Tongue (tissue), 2 donors: ENCODE measurements around the gene FKBP7. TPM values are rescaled to one million over a fixed set of nuclear protein-coding genes. Genes with fewer than 3 reads are reported as not detected.
"Not testable (repeated sequence)": the region's sequence is repeated elsewhere in the genome, so short reads cannot be mapped to it uniquely, and the experiment has no call there.

ENCODE experiments used
- DNase-seq: peaks from one replicate; pipeline ENCODE4 v3.0.0-alpha.2; 2015
- total RNA-seq: library from RNA; depleted of rRNA; stranded (reverse); fragments of >200 nt; gene quantifications from one replicate; pipeline ENCODE4 v1.2.3, GENCODE V29; 2014

Gene FKBP7, protein sequence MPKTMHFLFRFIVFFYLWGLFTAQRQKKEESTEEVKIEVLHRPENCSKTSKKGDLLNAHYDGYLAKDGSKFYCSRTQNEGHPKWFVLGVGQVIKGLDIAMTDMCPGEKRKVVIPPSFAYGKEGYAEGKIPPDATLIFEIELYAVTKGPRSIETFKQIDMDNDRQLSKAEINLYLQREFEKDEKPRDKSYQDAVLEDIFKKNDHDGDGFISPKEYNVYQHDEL
- 49.1 TPM for total RNA-seq

DNA sequence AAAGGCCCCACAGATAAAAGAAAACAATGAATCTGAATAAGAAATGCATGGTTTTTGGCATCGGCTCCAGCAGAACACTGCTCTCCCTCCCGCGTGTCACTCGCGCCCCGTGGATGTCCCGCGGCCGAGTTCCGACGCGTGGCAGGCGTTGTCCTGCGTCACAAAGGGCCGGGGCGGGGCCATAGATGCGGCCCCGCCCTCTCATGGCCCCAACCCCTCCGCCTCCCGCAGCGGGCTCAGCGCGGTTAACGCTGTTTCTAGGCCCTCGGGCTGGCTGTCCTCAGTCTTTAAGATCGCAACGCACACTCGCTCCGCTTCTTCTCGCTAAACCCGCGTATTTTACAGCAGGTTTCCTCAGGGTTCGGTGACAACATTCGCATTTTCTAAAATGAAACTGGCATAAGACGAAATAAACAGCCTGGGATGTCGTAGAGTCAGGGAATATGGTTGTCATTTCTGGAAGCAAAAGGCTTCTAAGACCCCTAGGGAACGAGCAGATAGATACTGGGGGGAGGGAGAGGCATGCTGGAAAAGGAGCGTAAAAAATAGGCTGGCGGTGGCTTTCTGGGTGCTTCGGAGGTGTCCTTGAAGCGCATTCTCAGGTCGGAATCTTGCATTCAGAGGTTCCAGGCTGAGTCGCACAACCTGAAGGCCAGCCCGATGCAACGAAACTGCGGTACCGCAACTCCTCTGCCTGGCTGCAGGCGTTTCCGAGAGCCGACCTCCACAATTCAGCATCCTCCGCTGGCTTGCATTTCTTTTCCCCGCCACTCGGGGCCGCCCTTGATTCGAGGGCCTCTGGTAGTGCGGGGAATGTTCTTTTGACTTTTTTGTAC is at the start of gene FKBP7:
TSS of gene FKBP7 (minus strand) at position 162 of the 836 bp plus-strand sequence. CDS start at position 61, 101 bp downstream.
- DNase-seq, result peak; percentile 94

DNA sequence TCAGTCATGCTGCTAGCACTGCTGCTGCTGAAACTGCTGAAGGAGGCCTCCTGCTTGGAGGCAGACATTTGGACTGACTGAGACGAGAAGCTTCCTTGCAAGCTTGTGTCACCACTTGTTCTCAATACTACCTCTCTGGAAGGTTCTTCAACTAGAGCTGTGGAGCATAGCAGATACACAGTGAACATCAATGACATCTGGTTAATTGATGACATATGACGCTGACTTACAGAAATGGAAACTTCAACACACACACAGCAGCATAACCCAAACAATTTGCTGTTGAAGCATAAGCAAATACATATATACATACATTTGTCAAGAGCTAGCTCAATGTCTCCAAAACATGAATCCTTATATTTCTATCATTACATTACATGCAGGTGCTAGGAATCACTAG is 49.2 kb upstream of the FKBP7 start:
- DNase-seq, result no peak

DNA sequence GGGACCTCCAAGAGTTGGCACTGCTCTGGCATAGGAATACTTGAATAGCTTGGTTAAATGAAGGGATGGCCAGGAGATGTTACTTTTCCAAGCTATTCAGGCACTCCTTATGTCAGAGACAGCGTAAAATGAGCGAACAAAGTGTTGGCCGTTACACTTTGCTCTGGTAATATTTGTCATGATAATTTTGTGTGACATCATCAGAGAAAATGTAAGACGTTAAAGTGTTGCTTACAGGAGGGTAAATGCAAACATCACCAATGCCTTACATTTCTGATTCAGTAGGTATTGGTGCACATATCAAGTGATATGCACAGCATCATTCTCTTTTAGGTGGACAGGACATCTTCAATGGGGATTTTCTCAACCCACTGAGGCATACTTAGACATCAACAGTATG is 47.9 kb upstream of the FKBP7 start:
- peak; percentile 0 for DNase-seq

DNA sequence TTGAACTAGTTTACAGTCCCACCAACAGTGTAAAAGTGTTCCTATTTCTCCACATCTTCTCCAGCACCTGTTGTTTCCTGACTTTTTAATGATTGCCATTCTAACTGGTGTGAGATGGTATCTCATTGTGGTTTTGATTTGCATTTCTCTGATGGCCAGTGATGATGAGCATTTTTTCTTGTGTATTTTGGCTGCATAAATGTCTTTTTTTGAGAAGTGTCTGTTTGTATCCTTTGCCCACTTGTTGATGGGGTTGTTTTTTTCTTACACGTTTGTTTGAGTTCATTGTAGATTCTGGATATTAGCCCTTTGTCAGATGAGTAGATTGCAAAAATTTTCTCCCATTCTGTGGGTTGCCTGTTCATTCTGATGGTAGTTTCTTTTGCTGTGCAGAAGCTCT is 47.1 kb upstream of the FKBP7 start:
- DNase-seq, result not testable (repeated sequence)

DNA sequence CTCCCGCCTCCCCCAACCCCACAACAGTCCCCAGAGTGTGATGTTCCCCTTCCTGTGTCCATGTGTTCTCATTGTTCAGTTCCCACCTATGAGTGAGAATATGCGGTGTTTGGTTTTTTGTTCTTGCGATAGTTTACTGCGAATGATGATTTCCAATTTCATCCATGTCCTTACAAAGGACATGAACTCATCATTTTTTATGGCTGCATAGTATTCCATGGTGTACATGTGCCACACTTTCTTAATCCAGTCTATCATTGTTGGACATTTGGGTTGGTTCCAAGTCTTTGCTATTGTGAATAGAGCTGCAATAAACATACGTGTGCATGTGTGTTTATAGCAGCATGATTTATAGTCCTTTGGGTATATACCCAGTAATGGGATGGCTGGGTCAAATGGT is 46.6 kb upstream of the FKBP7 start:
- not testable (repeated sequence) for DNase-seq

DNA sequence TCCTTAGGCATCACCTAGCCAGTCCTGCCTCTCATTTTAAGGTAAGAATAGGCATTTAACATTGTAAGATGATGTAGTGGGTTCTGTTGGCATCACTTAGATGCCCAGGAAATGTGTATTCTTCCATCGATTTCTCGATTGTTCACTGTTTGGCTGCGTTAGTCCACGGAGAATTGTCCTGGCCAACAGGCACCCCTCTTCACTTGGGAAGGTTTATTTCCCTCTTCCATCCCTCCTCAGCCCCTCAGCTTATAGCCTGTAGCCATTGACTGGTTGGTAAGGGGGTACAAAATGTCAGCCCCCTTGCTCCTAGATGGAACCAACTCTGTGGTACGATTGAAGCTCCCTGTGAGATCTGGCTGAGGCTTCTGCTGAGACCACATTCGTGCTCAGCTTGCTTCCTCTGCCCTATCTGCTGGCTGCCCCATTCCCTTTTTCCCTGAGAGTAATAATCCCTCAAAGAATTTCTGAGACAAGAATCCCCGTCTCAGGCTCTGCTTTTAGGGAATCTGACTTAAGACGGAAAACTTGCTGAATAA is 45.3 kb upstream of the FKBP7 start:
- DNase-seq, result peak; percentile 21

DNA sequence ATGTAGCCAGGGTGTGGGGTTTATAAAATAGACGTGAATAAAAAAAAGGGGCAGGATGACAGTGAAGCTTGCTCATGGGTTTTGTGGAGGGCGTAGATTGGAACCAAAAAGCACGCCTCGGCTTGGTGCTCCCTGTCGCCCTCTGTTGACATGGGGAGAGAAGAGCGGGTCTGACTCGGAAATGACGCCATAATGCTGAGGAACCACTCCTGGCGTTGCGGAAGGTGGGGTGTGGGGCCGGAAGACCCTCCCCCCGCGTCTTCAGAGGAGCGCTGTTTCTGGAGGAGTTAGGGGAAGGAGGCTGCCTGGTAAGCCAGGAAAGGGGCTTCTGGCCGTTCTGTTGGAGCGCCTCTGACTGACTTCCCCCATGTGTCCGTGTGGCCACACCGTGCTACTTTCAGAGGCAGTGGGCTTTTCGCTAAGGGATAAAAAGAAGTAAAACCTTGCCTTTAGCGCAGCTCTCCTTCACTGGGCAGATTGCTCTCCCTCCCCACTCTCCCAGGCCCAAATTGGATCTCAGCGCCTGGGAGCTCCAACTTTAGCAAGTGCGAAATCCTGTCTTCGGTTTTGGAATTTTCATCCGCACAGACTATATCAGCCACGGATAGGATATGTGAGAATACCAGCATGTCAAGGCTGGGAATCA is 44.7 kb upstream of the FKBP7 start:
- DNase-seq, result peak; percentile 93

DNA sequence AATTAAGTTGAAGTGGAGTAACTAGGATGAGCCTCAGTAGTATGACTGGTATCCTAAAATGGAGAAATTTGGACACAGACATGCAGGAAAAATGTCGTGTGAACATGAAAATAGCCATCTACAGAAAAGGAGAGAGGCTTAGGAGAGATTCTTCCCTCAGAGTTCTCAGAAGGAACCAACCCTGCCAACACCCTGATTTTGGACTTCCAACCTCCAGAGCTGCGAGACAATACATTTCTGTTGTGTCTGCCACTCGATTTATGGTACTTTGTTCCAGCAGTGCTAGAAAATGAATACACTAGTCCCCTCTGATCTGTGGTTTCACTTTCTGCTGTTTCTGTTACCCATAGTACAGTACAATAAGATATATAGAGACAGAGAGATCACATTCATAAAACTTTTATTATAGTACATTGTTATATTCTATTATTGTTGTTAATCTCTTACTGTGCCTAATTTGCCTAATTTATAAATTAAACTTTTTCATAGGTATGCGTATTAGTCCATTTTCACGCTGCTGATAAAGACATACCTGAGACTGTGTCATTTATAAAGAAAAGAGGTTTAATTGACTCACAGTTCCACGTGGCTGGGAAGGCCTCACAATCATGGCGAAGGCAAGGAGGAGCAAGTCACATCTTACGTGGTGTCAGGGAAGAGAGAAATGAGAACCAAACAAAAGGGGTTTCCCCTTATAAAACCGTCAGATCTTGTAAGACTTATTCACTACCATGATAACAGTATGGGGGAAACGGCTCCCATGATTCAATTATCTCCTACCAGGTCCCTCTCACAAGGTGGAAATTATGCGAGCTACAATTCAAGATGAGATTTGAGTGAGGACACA is 43.1 kb upstream of the FKBP7 start:
- no peak for DNase-seq

DNA sequence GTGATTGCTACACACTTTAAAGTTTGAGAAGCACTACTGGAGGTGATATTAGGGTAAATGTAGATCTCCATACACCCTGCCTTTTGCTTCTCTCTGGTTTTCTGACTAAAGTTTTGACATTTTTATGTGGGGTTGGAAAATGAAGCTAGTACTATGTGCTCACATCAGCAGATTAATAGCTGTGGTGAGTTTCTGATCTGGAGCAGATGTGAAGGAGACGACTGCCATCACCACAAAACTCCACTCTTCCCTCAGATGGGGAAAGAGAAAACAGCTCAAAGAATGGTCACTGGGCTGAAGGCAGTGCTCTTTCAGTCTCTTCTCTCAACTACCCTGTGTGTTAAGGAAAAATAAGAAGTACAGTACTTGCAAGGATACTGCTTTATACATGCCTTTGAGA is 39.1 kb upstream of the FKBP7 start:
- DNase-seq, result no peak

DNA sequence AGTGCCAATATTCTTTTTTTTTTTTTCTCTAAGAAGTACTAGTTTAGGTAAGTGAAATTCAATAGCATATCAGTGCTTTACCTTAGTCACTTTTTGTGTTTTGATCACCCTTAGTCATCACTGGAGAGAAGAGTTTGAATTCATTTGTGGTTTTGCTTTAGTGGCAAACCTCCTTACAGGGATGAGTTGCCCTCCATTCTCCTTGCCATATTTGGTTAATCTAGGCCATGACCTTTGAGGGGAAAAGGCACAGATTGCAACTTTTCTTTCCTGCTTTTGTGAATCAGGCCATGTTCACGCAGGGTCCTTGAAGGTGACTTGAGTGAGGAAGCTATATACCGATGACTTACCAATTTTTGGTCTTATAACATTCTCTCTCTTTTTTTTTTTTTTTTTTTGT is 36.3 kb upstream of the FKBP7 start:
- no peak for DNase-seq

DNA sequence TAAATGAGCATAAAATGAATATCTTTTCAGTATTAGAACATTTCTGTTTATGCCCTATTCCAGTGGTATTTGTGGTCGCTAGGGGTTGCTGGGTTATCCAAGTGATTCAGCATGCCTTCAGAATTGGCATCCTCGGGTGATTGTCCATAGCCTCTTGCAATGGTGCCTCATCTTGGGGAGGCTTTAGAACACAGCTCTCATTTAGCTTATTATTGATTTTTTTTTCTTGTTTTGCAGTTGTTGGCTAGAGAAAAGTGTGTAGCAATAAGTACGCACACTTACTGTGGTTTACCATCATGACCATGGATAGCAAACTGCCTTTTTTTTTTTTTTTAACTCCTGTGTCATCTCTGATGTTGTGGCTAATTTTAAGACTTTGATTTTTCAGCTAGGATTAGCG is 35.5 kb upstream of the FKBP7 start:
- DNase-seq, result no peak

DNA sequence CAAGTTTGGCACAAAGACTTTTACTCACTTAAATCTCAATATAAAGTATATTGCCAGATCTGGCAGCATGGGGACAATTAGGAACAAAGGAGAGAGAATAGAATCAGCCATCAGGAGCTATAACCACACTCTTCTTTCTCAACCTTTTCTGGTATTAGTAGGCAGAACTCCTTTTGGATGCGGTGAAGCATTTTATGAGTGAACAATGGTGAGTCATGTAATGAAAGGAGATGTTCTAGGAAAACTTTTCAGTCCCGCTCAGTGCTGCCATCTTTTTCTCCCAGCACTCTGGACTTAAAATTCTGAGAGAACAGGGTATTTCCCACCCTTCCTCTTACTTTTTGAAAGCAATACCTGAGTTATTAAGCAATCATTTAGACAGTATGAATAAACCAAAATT is 34.1 kb upstream of the FKBP7 start:
- DNase-seq, result no peak

DNA sequence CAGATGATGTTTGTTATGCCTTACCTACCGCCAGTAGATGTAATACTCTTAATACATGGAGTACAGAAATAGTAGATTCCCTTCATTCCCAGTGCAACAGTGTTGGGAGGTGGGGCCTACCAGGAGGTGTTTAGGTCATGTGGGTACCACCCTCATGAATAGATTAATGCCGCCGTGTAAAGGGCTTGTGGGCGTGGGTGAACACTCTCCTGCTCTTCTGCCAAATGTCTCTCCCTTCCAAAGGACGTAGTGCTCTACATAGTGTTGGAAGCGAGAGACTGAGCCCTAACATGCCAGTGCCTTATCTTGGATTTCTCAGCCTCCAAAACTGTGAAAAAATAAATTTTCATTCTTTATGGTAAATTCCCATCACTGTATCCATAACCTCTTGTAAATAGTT is 32.0 kb upstream of the FKBP7 start:
- DNase-seq, result no peak

DNA sequence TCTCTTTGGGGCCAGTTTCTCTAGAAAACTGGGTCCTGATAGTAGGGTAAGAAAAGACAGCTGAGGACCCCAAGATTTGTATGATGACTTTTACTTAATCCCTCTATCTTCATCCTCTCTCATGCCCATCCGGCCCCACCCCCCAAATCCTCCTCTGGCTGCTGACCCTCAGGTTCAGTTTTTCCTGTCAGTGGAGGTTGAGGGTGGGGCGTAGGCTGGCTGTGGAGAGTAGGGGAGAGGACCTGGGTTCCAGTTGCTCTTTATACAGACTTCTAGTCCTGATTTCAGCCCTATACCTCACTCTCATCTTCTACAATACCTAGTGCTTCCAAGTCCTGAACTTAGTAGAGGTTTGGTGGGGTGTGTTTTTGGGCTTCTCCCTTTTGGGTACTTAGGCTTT is 30.2 kb upstream of the FKBP7 start:
- DNase-seq, result no peak

DNA sequence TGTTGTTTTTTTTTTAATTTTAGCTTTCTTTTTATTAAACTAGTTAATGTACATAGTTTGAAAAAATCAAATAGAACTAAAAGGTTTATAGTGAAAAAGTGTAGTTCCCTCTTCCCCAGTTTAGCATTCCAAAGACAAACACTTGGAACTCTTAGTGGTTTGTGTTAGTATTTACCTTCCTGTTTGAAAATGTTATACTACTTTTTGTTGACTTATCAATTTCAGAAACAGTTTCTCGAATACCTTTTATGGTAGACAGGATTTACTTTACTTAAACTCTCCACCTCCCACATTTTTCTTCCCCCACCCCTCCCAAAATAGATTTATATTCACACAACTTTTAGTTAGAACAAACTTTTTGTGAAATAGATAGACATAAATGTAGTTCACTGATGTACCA is 28.5 kb upstream of the FKBP7 start:
- no peak for DNase-seq

DNA sequence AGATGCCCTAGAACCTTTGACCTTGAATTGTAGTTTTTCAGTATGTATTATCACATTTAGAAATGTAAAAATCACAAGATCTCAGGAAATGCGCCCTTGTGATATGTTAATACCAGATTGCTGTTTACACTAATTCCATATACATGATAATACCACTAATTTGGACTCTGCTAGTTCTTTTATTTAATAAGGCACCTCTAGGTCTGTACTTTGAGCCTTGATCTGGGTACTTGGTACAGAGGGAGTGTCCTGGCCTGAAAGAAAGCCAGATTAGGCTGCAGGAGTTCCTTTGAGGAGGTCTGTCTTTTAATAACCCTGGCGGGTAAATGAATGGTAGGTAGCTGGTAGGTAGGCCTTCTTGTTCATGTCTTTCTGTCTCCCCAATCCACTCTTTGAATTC is 28.1 kb upstream of the FKBP7 start:
- DNase-seq, result no peak

DNA sequence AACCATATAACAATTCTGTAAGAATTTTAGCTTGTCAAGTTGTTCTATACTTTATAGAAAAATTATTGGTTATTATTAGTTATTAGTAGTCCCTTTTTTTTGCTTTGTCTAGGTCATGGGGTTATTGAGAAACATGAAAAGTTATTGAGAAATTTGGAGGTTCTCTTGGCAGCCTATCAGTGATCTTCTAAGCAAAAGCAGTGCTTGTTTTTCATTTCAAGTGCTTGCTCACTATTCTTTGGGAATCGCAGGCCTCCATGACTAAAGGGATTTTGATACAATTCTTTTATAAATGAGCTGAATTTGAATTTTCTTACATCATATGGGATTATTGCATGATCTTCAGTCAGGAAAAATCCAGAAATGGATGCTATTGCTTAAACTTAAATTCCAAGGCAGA is 27.7 kb upstream of the FKBP7 start:
- no peak for DNase-seq

DNA sequence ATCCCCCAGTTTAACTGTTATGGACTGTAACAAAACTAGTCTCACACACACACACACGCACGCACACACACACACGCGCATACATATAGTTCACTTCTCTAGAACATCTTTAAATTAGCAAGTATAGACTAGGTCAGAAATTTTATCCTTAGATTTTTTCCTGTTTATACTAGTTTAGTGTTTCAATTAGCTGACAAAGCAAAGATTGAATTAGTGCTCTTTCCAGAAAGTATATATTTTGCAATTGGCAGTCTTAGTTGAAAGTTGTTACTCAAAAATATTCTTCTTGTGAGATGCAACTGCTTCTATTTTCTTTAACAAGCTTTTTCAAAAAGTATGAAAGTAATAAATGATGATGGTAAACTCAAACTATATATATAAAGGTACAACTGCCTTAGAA is 24.4 kb upstream of the FKBP7 start:
- DNase-seq, result no peak

DNA sequence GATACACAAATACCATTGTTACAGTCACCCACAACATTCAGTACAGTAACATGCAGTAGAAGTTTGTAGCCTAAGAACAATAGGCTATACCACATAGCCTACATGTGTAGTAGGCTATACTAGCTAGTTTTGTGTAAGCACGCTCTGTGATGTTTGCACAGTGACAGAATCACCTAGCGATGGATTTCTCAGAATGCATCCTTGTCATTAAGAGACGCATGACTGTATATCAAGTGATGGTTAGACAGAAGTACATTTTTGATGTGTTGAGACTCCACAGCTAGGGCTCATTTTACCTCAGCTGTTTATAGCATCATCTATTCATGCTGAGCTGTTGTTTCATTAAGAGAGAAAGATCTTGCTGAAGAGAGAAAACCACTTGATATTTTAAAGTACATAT is 21.2 kb upstream of the FKBP7 start:
- DNase-seq, result no peak

DNA sequence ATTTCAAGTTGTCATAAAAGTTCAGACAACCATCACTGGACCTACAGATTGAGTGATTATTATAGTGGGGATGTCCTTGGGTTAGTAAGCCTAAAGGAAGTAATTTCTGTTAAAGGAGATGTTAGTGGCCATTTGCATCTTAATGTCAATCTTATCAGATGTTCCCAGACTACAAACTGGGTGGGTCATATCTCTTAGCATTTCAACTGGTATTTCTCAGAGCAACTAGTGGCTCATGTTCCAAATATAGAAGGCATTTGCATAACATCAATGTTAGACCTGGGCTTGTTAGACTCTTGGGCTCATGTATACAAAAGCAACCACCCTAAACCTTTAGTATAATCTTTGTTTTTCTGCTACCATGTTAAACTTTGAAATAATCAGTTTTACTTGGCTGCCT is 19.7 kb upstream of the FKBP7 start:
- no peak for DNase-seq

DNA sequence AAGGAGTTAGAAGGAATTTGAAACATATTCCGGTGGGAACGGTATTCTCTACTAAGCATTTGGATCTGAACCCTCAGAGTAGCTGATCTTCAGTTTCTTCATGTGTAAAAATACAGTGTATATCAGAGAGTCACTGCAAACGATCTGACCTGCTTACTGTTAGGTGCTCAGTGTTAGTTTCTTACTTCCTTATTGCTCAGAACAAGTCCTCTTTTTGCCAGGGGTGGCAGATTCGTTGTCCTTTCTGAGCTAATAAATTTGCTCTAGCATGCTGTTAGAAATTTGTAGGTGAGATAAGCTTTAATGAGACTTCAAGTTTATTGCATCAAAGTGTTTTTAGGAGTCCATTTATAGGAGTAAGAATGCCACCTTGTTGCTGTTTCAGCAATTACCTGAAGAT is 17.6 kb upstream of the FKBP7 start:
- no peak for DNase-seq

DNA sequence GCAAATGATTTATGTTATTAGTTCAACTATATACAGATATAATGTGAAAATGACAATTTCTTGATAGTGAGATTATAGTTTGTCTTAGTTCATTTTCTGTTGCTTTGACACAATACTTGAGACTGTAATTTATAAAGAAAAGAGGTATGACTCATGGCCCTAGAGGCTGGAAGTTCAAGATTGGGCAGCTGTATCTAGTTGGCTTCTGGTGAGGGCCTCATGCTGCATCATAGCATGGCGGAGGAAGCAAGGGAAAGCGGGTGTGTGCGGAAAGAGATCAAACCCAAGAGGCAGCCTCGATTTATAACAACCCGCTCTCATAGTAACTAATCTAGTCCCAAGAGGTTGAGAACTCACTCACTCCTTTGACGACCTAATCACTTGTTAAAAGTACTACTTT is 13.2 kb upstream of the FKBP7 start:
- DNase-seq, result no peak
